Prostate gland (tissue), 2 donors: ENCODE measurements around the gene OLA1. TPM values are rescaled to one million over a fixed set of nuclear protein-coding genes. Genes with fewer than 3 reads are reported as not detected.

Experiments
- DNase-seq: peaks from one replicate; pipeline ENCODE4 v3.0.0-alpha.2; 2019; ENCODE audit warnings: low spot score
- H3K27ac ChIP-seq, 2 donors: fragments of 200-600 bp; sonication (generic); 2 replicates each; pipeline ENCODE4 v1.5.1; 2017 to 2019
- H3K27me3 ChIP-seq: fragments of 200-600 bp; sonication (generic); replicated peaks from 2 replicates; pipeline ENCODE4 v1.5.1; 2019; ENCODE audit not compliant: insufficient read depth
- H3K36me3 ChIP-seq, 2 donors: fragments of 200-600 bp; sonication (generic); 1 replicate in 1 of 2; 2 replicates in 1 of 2; pipeline versions ENCODE4 v1.5.1 to v1.8.1; 2017 to 2019
- H3K4me1 ChIP-seq: fragments of 200-600 bp; sonication (generic); replicated peaks from 2 replicates; pipeline ENCODE4 v1.5.1; 2019
- H3K4me3 ChIP-seq, 2 donors: fragments of 200-600 bp; sonication (generic); 2 replicates each; pipeline ENCODE4 v1.5.1; 2017 to 2019
- H3K9me3 ChIP-seq: fragments of 200-600 bp; sonication (generic); 2 replicates; pipeline ENCODE4 v1.5.1; 2017
- POLR2A ChIP-seq: fragments of 450-650 bp; IDR thresholded peaks from one replicate; pipeline ENCODE4 v1.6.1; 2016; ENCODE audit warnings: antibody characterized with exemption, mild to moderate bottlenecking
- POLR2AphosphoS5 ChIP-seq: sonication (generic); formaldehyde crosslinking; IDR thresholded peaks from one replicate; pipeline ENCODE4 v1.6.1; 2017; ENCODE audit warnings: antibody characterized with exemption
- WGBS: methylation state at CpG from one replicate; pipeline ENCODE4 v1.1.5; 2018; 5-methylcytosine and 5-hydroxymethylcytosine counted together
- intact Hi-C: fragments of 100-400 bp; cut with DNase I; formaldehyde crosslinking; loops from one replicate; pipeline ENCODE4 v1.14.2; 2022
- total RNA-seq, 2 donors: library from RNA; depleted of rRNA; stranded (reverse); fragments of >200 nt; gene quantifications; one replicate each; pipeline ENCODE4 v1.1.0, GENCODE V29; 2016
- TF ChIP-seq, protein P1 (sequence below), 4 experiments: fragments of 200-600 bp in 2 of 4; fragments of 450-650 bp in 2 of 4; sonication (generic) in 2 of 4; IDR thresholded peaks; 1 replicate in 3 of 4; 2 replicates in 1 of 4; pipeline ENCODE4 v1.5.1; 2016 to 2019; ENCODE audit warnings: antibody characterized with exemption in 4 of 4, mild to moderate bottlenecking in 2 of 4, moderate library complexity in 2 of 4

OLA1 gene
- total RNA-seq, 2 donors from 2014 or later, result 40.9 to 43.9 TPM

DNA sequence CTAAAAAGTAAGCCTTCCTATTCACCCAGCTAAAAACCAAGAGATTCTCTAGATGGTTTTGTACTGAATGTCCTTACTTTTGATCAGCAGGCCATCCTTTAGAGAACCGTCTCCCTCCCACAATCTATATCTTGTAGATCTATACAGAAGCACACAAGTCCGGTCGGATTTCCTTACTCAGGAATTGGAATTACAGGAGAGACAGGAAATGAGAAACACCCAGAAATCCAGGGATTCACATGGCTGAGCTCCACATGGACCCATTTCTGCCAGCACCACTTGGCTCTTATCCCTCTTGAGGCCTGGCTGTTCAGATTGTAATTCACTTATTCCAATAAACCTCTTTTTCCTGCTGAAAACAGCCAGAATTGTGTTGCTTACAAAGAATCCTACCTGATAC lies 4.5 kb downstream of the OLA1 start:
- no peaks in the 10 kb centered on the region for H3K4me1 ChIP-seq
- H3K27ac ChIP-seq, result no peak overlapping the region
- no peaks in the 10 kb centered on the region for H3K9me3 ChIP-seq
- TF ChIP-seq POLR2A (no peak), POLR2AphosphoS5 (no peak)
- TF ChIP-seq, protein P1, sequence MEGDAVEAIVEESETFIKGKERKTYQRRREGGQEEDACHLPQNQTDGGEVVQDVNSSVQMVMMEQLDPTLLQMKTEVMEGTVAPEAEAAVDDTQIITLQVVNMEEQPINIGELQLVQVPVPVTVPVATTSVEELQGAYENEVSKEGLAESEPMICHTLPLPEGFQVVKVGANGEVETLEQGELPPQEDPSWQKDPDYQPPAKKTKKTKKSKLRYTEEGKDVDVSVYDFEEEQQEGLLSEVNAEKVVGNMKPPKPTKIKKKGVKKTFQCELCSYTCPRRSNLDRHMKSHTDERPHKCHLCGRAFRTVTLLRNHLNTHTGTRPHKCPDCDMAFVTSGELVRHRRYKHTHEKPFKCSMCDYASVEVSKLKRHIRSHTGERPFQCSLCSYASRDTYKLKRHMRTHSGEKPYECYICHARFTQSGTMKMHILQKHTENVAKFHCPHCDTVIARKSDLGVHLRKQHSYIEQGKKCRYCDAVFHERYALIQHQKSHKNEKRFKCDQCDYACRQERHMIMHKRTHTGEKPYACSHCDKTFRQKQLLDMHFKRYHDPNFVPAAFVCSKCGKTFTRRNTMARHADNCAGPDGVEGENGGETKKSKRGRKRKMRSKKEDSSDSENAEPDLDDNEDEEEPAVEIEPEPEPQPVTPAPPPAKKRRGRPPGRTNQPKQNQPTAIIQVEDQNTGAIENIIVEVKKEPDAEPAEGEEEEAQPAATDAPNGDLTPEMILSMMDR (IDR thresholded peaks at IDR 0.05), result no peak
- no peaks in the 10 kb centered on the region for H3K36me3 ChIP-seq
- H3K4me3 ChIP-seq, result no peak overlapping the region
- WGBS, result 78% methylated on average over 3 of the region's 3 CpGs
- no peak for DNase-seq
- no peaks in the 10 kb centered on the region for H3K27me3 ChIP-seq
- intact Hi-C loops, result no loop called here

DNA sequence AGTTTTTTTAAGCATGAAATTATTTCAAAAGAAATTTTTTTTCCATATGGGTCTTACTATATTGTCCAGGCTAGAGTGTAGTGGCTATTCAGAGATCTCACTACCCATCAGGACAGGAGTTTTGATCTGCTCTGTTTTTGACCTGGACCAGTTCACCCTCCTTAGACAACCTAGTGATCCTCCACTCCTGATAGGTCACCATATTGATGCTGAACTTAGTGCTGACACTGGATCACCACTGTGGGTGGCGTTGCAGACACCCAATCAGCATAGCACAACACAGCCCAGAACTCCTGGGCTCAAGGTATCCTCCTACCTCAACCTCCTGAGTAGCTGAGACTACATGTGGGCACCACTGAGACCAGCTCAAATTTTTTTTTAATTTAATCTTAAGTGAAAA lies 8.2 kb downstream of the OLA1 start:
- no peak overlapping the region for H3K27ac ChIP-seq
- no peaks in the 10 kb centered on the region for H3K4me1 ChIP-seq
- no peaks in the 10 kb centered on the region for H3K27me3 ChIP-seq
- no peak for TF ChIP-seq POLR2A
- TF ChIP-seq POLR2AphosphoS5, result no peak
- TF ChIP-seq, protein P1 (IDR thresholded peaks at IDR 0.05), result no peak
- 94% methylated on average over 1 of the region's 1 CpG for WGBS
- intact Hi-C loops, result no loop called here
- no peak overlapping the region for H3K4me3 ChIP-seq
- no peaks in the 10 kb centered on the region for H3K9me3 ChIP-seq
- H3K36me3 ChIP-seq, result no peaks in the 10 kb centered on the region
- DNase-seq, result no peak

DNA sequence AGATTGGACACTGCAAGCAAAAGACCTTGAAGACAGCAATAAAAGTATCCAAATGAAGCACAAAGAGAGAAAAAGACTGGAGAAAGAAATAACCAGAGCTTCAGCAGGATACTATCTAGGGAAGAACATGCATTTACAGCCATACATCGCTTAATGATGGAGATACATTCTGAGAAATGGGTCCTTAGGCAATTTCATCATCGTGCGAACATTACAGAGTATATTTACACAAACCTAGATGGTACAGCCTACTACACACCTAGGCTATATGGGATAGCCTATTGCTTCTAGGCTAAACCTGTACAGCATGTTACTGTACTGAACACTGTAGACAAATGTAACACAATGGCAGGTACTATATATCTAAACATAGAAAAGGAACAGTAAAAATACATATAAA lies 11.9 kb downstream of the OLA1 start:
- TF ChIP-seq POLR2AphosphoS5 (no peak), POLR2A (no peak)
- TF ChIP-seq, protein P1 (IDR thresholded peaks at IDR 0.05), result no peak
- H3K36me3 ChIP-seq, result no peaks in the 10 kb centered on the region
- intact Hi-C loops, result no loop called here
- WGBS, result 97% methylated on average over 3 of the region's 3 CpGs
- DNase-seq, result no peak
- no peaks in the 10 kb centered on the region for H3K27me3 ChIP-seq
- H3K27ac ChIP-seq, result no peak overlapping the region
- H3K4me1 ChIP-seq, result no peaks in the 10 kb centered on the region
- no peaks in the 10 kb centered on the region for H3K9me3 ChIP-seq
- H3K4me3 ChIP-seq, result no peak overlapping the region

DNA sequence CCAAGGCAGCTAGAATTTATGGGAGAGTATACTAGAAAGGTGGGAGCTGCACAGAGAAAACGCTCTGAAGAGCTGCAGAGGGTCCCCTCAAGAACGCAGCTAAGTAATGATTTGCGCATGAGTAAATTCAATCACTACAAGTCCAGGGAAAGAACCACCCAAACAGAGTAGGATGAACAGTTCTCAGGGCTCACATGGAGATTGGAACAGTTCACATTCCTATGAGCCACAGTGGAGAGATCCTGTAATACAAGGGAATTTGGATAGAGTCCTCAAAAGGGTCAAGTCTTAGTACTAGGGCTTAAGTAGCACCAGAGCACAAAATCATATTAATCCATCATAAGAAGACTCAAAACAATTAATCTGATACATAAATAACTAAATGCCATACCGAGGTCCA lies 12.7 kb downstream of the OLA1 start:
- intact Hi-C loops, result no loop called here
- TF ChIP-seq POLR2AphosphoS5, result no peak
- no peak for TF ChIP-seq POLR2A
- TF ChIP-seq, protein P1 (IDR thresholded peaks at IDR 0.05), result no peak
- Histone ChIP-seq H3K4me3 (no peak overlapping the region), H3K9me3 (no peaks in the 10 kb centered on the region), H3K27ac (no peak overlapping the region), H3K36me3 (no peaks in the 10 kb centered on the region), H3K4me1 (no peaks in the 10 kb centered on the region), H3K27me3 (no peaks in the 10 kb centered on the region)
- no peak for DNase-seq
- WGBS, result 81% methylated on average over 4 of the region's 4 CpGs

DNA sequence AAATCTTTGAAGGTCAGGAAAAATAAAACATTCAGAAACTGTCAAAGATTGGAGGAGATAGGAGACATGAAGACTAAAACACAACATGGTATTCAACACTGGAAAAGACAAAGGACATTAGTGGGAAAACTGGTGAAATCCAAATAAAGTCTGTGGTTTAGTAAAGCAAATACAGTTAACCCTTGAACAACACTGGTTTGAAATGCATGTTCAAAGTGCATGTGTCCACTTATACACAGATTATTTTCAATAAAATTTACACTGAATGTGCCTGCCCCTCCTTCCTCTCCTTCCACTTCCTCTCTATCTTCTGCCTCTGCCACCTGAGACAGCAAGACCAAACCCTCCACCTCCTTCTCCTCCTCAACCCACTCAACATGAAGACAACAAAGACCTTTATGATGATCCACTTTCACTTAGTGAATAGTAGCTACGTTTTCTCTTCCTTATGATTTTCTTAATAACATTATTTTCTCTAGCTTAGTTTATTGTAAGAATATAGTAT lies 14.5 kb downstream of the OLA1 start:
- Histone ChIP-seq H3K4me1 (no peaks in the 10 kb centered on the region), H3K27ac (no peak overlapping the region), H3K36me3 (no peaks in the 10 kb centered on the region), H3K9me3 (no peaks in the 10 kb centered on the region), H3K27me3 (no peaks in the 10 kb centered on the region), H3K4me3 (no peak overlapping the region)
- TF ChIP-seq, protein P1 (IDR thresholded peaks at IDR 0.05), result no peak
- no peak for TF ChIP-seq POLR2AphosphoS5
- no peak for TF ChIP-seq POLR2A
- intact Hi-C loops, result no loop called here
- 80% methylated on average over 1 of the region's 1 CpG for WGBS
- DNase-seq, result no peak
